Mesenteric fat pad (tissue), 1 donor: ENCODE data around the gene EFCAB11. TPM values are rescaled to one million over a fixed set of nuclear protein-coding genes. Genes with fewer than 3 reads are reported as not detected.

Experiments used
- DNase-seq: peaks from one replicate; pipeline ENCODE4 v3.0.0-alpha.2; 2020; ENCODE audit warnings: low spot score
- total RNA-seq: library from RNA; stranded (reverse); fragmentation: NEBNext Ultra II Directional; extraction: Animal tissue kit (Norgen Biotek cat#: 25700); gene quantifications from one replicate; pipeline ENCODE4 v1.2.1, GENCODE V29; 2021
- donor health status: DM: yes; HTN: yes; CAD: no.

Gene EFCAB11
- total RNA-seq, 1 donor from 2014 or later = 6.1 TPM

DNA sequence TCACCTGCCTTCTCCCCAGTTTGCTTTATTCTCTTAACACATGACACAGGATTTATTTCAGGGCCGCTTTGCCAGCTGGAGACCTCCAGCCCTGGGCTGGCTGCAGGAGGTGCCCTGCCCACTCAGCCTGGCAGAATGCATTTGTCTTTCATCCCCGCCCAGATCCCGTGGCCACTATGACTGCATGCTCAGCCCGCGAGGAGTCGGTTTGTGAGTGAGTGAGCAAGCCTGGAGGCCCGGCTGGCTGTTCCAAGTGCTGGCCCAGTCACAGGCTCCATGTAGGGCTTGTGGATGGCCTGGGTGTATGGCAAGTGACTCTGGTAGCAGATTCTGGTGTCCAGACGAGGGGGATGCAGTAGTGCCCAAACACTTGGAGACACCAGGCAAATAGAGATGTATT, 3.3 kb upstream of the EFCAB11 start:
- DNase-seq = no peak

GRCh38 chr14:89957376-89957775, 2.8 kb upstream of the EFCAB11 start:
- DNase-seq = no peak

GRCh38 chr14:89956661-89957009, 2.1 kb upstream of the EFCAB11 start:
- DNase-seq = no peak

GRCh38 chr14:89955745-89956660, 1.5 kb upstream of the EFCAB11 start, which contains the start of gene TDP1:
TDP1 (plus strand) TSS chr14:89955927; CDS start chr14:89963115, 7,188 bp downstream.
- peak; percentile 99 for DNase-seq

DNA sequence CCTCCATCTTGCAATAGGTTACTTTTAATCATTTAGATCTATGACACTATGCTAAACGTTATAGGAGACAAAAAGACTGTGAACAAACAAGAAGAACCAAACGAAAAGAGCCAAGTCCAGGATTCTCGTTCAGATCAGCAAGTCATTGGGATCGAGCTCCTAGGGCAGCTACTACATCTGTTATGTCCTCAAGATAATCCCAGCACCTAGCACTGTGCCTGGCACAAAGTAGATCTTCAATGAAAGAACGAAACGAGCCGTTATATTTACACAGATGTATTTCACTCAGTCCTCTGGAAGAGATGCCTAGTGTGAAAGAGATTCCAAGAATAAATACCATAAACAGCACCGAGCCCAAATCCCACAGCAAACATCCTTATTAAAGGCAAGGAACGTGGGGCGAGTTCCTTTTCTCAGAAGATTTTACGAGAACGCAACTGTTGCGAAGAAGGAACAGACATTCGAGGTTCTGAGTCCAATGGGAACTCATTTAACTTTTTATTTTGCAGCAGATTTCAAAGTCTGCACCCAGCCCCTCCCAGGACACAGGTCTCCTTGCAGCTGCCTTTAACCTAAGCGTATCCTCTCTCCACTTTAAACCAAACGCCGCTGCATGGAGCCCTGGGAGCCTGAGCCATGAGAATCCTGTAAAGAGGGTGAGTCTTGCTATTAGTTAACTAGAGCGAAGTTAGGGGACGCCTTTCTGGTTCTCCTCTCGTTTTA, 653 bp upstream of the EFCAB11 start:
- DNase-seq = no peak

- no peak for DNase-seq
Measured at GRCh38 chr14:89953602-89954001, 928 bp downstream of the EFCAB11 start.

GRCh38 chr14:89952576-89952975, 2.0 kb downstream of the EFCAB11 start:
- no peak for DNase-seq

GRCh38 chr14:89947344-89947743, 7.2 kb downstream of the EFCAB11 start:
- DNase-seq = no peak

DNA sequence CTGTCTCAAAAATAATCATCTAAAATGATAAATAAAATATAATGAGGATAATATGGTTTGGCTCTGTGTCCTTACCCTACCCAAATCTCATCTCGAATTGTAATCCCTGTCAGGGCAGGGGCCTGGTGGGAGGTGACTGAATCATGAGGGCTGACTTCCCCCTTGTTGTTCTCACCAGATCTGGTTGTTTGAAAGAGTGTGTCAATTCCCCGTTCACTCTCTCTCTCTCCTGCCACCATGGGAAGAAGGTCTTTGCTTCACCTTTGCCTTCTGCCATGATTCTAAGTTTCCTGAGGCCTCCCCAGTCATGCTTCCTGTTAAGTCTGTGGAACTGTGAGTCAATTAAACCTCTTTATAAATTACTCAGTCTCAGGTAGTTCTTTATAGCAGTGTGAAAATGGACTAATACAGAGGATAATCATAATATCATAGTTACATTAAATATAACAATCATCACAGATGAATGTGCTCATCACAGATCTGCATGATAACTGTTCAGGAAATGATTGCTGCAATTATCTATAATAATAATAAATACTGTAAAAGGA, 12.6 kb downstream of the EFCAB11 start:
- no peak for DNase-seq

- DNase-seq = no peak
Measured at GRCh38 chr14:89936654-89937185, 17.8 kb downstream of the EFCAB11 start.

- DNase-seq = no peak
Measured at GRCh38 chr14:89933002-89933401, 21.5 kb downstream of the EFCAB11 start.

DNA sequence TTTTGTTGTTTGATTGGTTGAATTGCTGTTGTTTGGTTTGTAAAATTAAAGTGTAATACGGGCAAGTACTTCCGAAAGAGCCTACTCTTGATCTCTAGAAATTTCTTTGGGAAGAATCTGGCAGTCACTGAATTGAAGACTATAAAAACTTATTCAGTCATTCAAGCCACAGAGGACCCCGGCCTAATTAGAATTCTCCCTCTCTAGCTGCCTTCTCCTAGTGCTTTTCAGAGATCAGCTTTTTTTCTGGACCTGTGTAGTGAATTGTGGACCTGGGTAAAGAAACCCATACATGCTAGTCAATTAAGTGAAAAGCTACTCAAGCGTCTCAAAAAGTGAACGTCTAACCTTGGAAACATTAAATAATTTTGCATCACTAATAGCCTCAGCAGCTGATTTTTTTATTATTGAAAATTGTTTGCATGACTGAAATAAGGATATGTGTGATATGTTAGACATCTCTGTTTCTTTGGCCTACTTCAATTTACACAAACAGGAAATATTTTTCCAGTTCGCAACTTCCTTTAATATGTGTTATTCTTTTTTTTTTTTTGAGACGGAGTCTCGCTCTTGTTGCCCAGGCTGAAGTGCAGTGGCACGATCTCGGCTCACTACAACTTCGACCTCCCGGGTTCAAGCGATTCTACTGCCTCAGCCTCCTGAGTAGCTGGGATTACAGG, 27.2 kb downstream of the EFCAB11 start:
- no peak for DNase-seq

DNA sequence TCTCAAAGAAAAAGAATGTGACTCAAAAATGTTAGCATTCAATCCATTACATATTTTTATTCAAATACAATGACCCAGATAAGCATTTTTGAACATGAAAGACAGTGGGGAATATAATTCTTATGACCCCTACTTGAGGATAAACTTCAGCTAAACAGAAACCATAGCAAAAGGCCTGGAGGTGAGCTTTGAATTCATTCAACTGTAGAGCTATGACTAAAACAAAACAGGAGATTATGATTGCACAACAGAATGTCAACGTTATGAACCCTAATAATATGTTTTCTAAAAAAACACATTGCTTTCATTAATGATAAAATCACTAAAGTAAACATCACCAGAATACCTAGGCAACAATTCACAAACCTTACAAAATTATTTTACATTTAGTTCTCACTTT, 27.8 kb downstream of the EFCAB11 start:
- DNase-seq = no peak

- no peak for DNase-seq
Measured at GRCh38 chr14:89924268-89924667, 30.3 kb downstream of the EFCAB11 start.

GRCh38 chr14:89922031-89922907, 32.3 kb downstream of the EFCAB11 start:
- DNase-seq = no peak

- DNase-seq = no peak
Measured at GRCh38 chr14:89921346-89921745, 33.2 kb downstream of the EFCAB11 start.

DNA sequence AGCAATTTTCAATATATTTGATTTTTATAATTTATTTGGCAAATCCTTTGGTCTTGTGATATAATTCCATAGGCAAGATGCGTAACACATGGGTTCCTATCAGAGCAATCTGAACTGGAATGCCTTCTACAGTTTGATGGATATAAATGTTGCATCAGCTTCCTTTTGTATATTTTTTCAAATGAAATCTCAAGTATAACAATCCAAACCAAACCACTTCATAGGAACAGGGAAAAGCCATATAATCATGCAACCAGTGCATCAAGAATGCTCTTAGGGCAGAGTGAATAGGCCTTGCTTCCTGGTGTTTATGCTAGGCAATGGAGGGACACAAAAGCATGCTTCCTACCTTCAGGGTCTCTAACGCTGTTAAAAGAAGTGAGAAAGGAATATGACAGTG, 34.5 kb downstream of the EFCAB11 start:
- DNase-seq = no peak

- DNase-seq = no peak
Measured at GRCh38 chr14:89918721-89919120, 35.8 kb downstream of the EFCAB11 start.

DNA sequence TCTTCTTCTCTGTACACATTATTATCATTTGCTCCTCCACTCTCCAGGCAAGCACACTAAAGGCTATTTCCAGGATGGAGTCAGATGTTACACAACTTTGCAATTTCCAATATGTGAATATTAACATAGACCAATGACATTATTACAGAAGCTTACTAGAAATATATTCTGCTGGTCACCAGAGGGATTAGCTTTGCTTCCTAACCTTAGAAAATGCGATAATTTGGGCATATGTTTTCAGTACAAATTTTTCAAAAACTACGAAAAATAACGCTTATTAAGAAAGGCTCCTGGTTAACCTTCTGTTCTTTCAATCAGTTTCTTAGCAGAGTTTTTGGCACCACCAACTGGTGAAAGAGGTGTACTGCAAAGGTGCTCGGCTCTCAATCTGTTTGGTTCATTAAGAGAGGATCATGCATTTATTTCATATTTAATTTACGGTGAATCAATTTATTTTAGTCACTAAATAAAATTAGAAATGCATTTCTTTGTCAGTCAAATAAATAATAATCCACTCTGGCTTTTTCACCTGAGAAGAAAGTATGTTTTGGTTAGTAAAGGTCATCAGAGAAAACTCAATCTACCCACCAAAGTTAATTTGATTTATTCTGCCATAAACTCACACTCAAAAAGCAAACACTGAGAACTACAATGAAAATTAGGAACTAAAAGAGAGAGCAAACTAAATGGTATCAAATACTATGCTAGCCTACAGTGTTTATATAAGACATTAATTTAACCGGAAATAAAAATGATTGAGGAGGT, 39.2 kb downstream of the EFCAB11 start:
- no peak for DNase-seq
